Activated naive CD8-positive, alpha-beta T cell treated with anti-CD3 and anti-CD28 coated beads, Interleukin-2, amount 50 U/mL, for 16 hours (primary cell): ENCODE measurements around the gene MRPS10.

Experiments
- DNase-seq: peaks from one replicate; pipeline ENCODE4 v3.0.0-alpha.2; 2020; ENCODE audit warnings: low read depth, low spot score

Gene MRPS10

GRCh38 chr6:42217519-42218367 is at the start of gene MRPS10:
Gene MRPS10 (minus strand): TSS chr6:42217861. CDS start chr6:42217849, 12 bp downstream.
- DNase-seq: peak; percentile 83

GRCh38 chr6:42266538-42266937 is 48.9 kb upstream of the MRPS10 start:
- no peak for DNase-seq

GRCh38 chr6:42264852-42265390 is 47.3 kb upstream of the MRPS10 start:
- DNase-seq: no peak

- no peak for DNase-seq
Observed at GRCh38 chr6:42264162-42264851, 46.6 kb upstream of the MRPS10 start.

GRCh38 chr6:42263165-42263728 is 45.6 kb upstream of the MRPS10 start:
- DNase-seq: no peak

- DNase-seq: peak; percentile 11
Observed at GRCh38 chr6:42260972-42261371, 43.3 kb upstream of the MRPS10 start.

GRCh38 chr6:42260396-42260888 is 42.8 kb upstream of the MRPS10 start:
- DNase-seq: no peak

- no peak for DNase-seq
Observed at GRCh38 chr6:42259841-42260395, 42.3 kb upstream of the MRPS10 start.

GRCh38 chr6:42259286-42259685 is 41.6 kb upstream of the MRPS10 start:
- DNase-seq: no peak

GRCh38 chr6:42257614-42258013 is 40.0 kb upstream of the MRPS10 start:
- no peak for DNase-seq

GRCh38 chr6:42257063-42257462 is 39.4 kb upstream of the MRPS10 start:
- DNase-seq: no peak

GRCh38 chr6:42255050-42255449 is 37.4 kb upstream of the MRPS10 start:
- DNase-seq: no peak

- no peak for DNase-seq
Observed at GRCh38 chr6:42254505-42254904, 36.8 kb upstream of the MRPS10 start.

GRCh38 chr6:42251911-42252637 is 34.4 kb upstream of the MRPS10 start:
- no peak for DNase-seq

- no peak for DNase-seq
Observed at GRCh38 chr6:42251500-42251899, 33.8 kb upstream of the MRPS10 start.

GRCh38 chr6:42250274-42250931 is 32.7 kb upstream of the MRPS10 start:
- no peak for DNase-seq

- DNase-seq: no peak
Observed at GRCh38 chr6:42249279-42249678, 31.6 kb upstream of the MRPS10 start.

GRCh38 chr6:42243046-42243445 is 25.4 kb upstream of the MRPS10 start:
- no peak for DNase-seq

GRCh38 chr6:42241915-42242314 is 24.3 kb upstream of the MRPS10 start:
- DNase-seq: no peak

- DNase-seq: no peak
Observed at GRCh38 chr6:42239736-42240375, 22.2 kb upstream of the MRPS10 start.
